HG03280 (cell line): ENCODE data around the gene KCNH5.

Source experiments
- ATAC-seq: cut with Tn5 transposase; IDR thresholded peaks from one replicate; pipeline ENCODE4 v1.9.1; 2021; ENCODE audit warnings: mild to moderate bottlenecking, moderate library complexity; ENCODE audit not compliant: unreplicated experiment

Gene KCNH5

GRCh38 chr14:62684376-62684775, 360.9 kb downstream of the KCNH5 start:
- no peak for ATAC-seq

- ATAC-seq = no peak
These were observed 363.1 kb downstream of the KCNH5 start for GRCh38 chr14:62682208-62682607.

- no peak for ATAC-seq
These were observed 370.6 kb downstream of the KCNH5 start for GRCh38 chr14:62674563-62675237.

- no peak for ATAC-seq
These were observed 372.1 kb downstream of the KCNH5 start for GRCh38 chr14:62673014-62673755.

GRCh38 chr14:62670526-62670925, 374.7 kb downstream of the KCNH5 start:
- no peak for ATAC-seq

- ATAC-seq = no peak
These were observed 377.8 kb downstream of the KCNH5 start for GRCh38 chr14:62667421-62667914.

GRCh38 chr14:62665286-62665685, 380.0 kb downstream of the KCNH5 start:
- no peak for ATAC-seq

- no peak for ATAC-seq
These were observed 381.8 kb downstream of the KCNH5 start for GRCh38 chr14:62663456-62663821.

- ATAC-seq = no peak
These were observed 382.3 kb downstream of the KCNH5 start for GRCh38 chr14:62662811-62663455.

GRCh38 chr14:62661818-62662217, 383.4 kb downstream of the KCNH5 start:
- no peak for ATAC-seq

- no peak for ATAC-seq
These were observed 386.6 kb downstream of the KCNH5 start for GRCh38 chr14:62658631-62659030.

- no peak for ATAC-seq
These were observed 387.9 kb downstream of the KCNH5 start for GRCh38 chr14:62657376-62657775.

GRCh38 chr14:62655166-62655565, 390.1 kb downstream of the KCNH5 start:
- ATAC-seq = no peak

- no peak for ATAC-seq
These were observed 390.6 kb downstream of the KCNH5 start for GRCh38 chr14:62654641-62655040.
